ENCODE results near the gene WNT7A.

- TF ChIP-seq CTCF (IDR thresholded peaks at IDR 0.05) (no peak), POLR2A (IDR thresholded peaks at IDR 0.05) (no peak)
Observed at GRCh38 chr3:13891492-13892073, 11.7 kb upstream of the WNT7A start.
